Stimulated activated CD8-positive, alpha-beta memory T cell treated with anti-CD3 and anti-CD28 coated beads, Interleukin-12 subunit alpha, Interleukin-12 subunit beta, amount 100 ng/mL, for 24 hours (primary cell): Measurements from ENCODE around the gene SIM2.

Source experiments
- DNase-seq: peaks from one replicate; pipeline ENCODE4 v3.0.0-alpha.2; 2020; ENCODE audit errors: extremely low read depth

Gene SIM2

DNA sequence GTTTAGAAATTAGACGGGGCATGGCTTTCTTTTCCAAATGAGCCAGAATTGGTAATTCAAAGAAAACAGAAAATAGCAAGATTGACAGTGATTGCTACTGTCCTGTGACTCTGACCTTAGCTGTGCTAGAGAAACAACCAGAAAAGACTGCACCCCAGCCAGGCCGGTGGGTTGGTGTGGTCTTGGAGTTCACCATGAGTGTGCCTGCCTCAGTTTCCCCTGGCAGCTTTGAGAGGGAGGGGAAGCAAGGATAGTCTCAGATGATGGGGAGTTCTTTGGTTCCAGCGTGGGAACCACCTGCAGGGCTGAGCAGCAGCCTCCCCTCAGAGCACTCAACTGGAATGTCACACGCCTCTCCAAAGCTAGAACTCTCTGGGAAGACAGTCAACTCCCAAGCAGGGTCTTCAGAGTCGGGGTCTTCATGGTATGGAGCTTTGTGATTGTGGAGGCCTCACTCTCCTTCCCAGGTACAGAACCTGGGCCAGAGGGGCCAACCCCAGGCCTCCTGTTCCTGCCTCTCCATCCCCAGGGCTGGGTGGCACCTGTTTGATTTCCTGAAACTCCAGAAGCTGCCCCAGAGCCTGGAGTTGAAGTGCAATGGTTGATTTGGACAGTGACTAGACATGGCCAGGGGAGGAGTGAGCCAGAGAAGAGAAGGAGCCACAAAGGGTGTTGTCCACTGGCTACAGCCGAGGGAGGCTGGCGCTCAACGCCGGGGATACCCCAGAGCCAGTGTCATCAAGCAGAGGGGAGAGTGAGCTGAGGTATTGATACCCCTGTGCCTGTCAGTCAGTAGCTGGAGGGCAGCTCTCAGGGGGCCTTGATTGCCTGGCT lies 35.7 kb downstream of the SIM2 start:
- no peak for DNase-seq

DNA sequence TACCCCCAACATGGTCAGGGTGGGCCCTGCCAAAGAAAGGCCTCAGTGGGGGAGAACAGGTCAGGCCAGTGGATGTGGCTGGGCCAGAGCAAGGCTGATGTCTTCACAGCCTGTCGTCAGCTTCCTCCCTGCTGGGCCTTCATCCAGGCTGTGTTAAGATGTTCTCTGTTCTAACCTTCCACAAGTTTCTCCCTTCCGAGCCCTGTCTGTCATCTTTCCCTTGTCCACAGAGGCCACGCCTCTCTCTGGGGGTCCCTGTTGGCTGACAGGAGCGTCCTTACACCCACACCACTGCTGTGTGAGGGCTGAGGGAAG lies 36.2 kb downstream of the SIM2 start:
- DNase-seq, result no peak

GRCh38 chr21:36735724-36736320 lies 36.9 kb downstream of the SIM2 start:
- no peak for DNase-seq

GRCh38 chr21:36738489-36739126 lies 39.7 kb downstream of the SIM2 start:
- no peak for DNase-seq

GRCh38 chr21:36741506-36741905 lies 42.6 kb downstream of the SIM2 start:
- no peak for DNase-seq

DNA sequence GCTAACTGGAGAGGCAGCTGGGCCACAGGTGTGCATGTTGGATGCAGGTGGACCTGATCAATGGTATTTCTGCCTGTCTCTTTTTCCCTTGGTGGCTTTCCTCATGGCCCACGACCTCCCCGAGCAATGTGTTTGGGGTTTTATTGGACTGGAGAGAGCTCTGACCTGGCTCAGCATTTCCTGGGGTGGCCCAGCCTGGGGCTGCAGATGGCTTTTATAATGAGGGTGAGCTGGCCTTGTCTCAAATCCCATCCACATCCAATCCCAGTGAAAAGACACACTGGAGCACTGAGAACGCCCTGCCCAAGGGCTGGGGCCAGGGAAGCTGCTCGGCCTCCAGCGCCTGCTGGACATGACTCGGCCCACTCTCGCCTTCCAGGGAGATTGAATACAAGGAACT lies 44.1 kb downstream of the SIM2 start:
- no peak for DNase-seq

- DNase-seq, result no peak
Observed at GRCh38 chr21:36743446-36743845, 44.5 kb downstream of the SIM2 start.

- no peak for DNase-seq
Observed at GRCh38 chr21:36744190-36744559, 45.3 kb downstream of the SIM2 start.

GRCh38 chr21:36744560-36745231 lies 45.8 kb downstream of the SIM2 start:
- no peak for DNase-seq

GRCh38 chr21:36745459-36745858 lies 46.5 kb downstream of the SIM2 start:
- DNase-seq, result no peak

DNA sequence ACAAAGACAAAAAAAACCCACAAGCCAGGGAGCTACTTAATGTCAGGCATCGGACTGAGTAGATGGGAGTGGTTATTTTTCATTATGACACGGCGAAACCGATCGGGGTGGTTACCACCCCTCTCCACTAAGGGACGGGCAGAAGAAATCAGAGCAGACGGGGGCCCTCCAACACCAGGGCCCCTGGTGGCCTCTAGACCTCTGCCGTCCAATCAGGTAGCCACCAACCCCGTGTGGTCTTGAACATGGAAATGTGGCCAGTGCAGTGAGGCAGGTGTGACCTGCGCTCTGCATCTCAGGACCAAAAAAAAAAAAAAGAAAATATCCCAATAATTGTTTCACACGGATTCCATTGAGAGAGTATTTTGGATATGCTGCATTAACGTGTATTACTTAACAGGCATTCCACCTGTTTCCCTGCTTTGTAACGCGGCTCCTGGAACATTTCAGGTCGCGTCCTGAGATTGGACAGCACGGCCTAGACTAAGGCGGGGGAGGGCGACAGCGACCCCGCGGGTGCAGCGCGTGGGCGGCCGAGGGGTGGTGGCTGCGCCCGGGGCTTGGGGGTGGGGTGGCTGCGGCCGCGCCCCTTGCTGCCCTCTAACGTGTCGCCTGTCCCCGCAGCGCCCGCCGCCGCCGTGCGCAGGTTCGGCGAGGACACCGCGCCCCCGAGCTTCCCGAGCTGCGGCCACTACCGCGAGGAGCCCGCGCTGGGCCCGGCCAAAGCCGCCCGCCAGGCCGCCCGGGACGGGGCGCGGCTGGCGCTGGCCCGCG lies 48.3 kb downstream of the SIM2 start:
- DNase-seq, result no peak

DNA sequence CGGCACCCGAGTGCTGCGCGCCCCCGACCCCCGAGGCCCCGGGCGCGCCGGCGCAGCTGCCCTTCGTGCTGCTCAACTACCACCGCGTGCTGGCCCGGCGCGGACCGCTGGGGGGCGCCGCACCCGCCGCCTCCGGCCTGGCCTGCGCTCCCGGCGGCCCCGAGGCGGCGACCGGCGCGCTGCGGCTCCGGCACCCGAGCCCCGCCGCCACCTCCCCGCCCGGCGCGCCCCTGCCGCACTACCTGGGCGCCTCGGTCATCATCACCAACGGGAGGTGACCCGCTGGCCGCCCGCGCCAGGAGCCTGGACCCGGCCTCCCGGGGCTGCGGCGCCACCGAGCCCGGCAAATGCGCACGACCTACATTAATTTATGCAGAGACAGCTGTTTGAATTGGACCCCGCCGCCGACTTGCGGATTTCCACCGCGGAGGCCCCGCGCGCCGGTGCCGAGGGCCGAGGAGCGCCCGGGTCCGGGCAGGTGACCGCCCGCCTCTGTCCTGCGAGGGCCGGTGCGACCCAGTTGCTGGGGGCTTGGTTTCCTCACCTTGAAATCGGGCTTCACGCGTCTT lies 49.0 kb downstream of the SIM2 start:
- DNase-seq, result no peak

DNA sequence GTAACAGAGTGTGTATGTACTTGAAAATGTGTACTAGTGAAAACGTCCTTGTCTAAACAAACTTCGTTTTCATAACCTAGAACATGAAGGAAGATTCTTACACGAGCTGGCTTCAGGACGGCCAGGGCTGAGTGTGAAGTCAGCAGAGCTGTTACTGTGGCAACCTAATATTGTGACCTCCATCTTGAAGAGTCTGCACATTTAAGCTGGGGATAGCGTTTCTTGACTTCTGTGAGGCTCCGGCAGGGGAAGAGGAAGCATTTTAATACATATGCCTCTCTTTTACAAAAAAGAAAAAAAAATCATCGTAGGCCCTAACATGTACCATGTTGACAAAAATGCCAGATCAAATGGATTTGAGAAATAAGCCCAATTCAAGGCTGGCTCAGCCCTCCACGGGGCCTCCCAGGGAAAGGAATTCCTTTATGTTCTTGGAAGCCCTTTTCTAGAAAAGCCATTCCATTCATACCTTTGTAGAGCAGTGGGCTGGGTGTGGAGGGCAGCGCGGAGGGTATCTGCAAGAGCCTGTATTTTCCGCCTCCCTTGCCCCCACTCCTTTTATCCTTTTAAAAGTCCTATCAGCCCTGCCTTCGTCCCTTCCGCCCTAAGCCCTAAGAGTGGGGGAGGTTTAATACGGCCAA lies 51.1 kb downstream of the SIM2 start:
- DNase-seq, result no peak

GRCh38 chr21:36750576-36750959 lies 51.7 kb downstream of the SIM2 start:
- DNase-seq, result no peak

DNA sequence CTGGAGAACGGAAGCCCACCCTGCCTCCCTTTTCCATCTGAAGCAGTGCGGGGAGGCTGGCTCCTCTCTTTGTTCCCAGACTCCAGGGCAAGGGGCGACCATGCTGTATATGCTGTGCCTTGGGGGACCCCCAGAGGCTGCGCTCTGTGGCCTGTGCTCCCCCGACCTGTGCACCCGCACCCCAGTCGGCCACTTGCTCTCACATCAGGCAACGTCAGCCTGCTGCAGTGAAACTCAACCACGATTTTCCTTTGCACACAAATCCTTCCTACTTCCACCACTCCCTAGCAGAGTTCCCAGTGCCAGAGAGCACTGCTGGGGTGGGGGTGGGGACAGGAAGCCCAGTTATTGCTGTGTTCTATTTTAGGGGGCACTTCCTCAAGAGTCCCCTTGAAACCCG lies 52.5 kb downstream of the SIM2 start:
- DNase-seq, result no peak

GRCh38 chr21:36753556-36753955 lies 54.6 kb downstream of the SIM2 start:
- DNase-seq, result no peak

DNA sequence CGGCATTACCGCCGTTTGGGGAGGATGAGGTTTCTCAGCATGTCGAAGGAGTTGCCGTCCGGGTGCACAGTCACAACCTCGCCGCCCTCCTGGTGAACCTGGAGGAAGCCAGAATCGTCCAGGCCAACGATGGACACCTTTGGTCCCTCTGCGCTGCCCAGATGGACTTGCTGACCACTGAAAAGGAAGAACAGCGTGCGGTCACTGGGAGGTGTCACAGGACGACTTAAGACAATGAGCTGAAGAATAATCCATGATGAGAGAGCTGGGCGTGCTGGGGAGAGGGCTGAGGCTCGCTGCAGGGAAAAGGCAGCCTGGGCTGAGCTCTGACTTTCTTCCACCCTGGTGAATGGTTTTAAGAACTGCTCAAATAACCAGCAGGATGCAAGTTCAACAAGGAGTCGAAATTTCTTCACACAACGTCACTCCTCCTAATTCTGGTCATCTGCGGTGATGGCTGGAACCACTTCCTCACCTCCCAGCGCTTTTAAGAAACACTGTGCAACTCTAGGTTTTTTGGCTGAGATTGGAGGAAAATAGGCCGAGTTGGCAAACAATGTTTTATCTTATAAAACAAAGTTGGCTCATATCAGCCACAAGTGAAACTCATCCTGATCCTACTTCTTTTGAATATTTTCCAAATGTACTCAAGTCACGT lies 55.5 kb downstream of the SIM2 start:
- DNase-seq, result no peak

- DNase-seq, result no peak
Observed at GRCh38 chr21:36756527-36756926, 57.6 kb downstream of the SIM2 start.

GRCh38 chr21:36757196-36757595 lies 58.3 kb downstream of the SIM2 start:
- DNase-seq, result no peak

DNA sequence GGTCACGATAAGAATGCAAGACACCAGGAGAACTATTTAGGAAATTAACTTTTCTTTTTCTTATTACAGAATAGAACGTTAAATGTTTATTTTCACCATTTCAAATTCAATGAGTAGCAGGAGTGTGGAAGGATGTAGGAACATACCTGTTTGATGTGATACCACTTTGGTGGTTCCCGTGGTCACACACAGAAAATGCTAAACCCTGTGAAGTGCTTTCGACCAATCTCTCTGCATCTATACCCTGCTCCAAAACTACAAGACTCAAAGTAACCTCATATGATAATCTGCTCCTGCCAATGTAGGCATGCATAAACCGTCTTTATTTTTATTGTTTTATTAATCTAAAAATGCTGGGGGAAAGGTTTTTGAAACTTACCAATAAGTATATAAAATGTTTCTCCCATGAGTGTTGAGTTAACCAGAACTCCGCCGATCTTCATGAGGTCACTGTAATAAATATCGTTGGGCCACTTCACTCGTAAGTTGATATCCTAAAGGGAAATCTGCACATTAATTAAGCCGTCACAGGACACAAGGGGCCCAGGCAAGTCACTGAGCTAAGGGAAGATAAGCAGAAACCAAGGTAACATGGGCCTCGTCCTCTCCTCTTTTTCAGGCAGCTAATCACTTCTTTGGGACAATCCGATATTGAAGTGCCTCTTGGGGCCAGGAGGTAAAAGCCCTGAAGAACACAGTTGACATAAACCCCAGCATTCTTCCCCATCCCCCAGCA lies 60.6 kb downstream of the SIM2 start:
- no peak for DNase-seq
